GM21619 (cell line): ENCODE measurements around the gene ABCC6.
"Not testable (repeated sequence)": the region's sequence is repeated elsewhere in the genome, so short reads cannot be mapped to it uniquely, and the experiment has no call there.

ENCODE experiments used
- ATAC-seq: cut with Tn5 transposase; IDR thresholded peaks from one replicate; pipeline ENCODE4 v1.9.1; 2021; ENCODE audit not compliant: unreplicated experiment

ABCC6 gene

DNA sequence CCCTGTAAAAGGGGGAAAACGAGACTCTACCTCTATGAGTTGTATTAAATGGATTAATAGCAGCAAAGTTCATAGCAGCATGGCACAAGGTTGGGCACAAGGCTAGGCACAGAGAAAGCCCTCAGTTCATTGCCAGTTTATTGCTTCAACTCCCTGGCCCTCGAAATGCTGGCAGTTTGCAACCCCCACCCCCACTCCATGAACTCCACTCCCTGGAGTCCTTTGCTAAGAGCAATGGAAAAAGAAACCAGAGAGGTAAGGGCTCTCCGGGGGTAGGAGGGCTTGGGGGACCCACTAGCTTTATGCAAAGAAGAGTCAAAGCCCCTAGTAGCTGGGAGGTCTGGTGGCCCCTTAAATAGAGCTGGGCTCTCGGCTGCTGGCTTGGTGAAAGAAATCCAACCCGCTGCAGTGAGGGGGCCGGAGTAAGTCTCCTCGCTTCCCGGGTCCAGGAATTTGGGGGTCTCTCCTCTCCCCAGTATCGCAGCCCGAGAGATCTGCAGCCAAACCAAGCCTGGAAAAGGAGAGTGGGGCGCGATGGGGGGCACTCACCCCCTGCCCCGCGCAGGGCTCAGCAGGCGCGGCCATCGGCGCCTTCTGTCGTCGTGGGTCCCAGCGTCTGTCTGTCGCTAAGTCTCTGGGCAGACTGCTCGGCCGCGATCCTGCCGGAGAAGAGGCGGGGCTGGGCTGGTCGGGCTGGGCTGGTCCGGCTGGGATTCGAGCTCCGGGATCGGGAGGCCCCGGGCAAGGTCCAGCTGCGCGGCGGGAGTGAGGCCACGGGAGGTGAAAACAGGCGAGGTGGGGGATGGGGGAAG lies at the start of gene ABCC6:
TSS of gene ABCC6 (minus strand) at position 645 of the 812 bp plus-strand sequence. CDS start at position 585, 60 bp downstream.
- ATAC-seq, result not testable (repeated sequence)

DNA sequence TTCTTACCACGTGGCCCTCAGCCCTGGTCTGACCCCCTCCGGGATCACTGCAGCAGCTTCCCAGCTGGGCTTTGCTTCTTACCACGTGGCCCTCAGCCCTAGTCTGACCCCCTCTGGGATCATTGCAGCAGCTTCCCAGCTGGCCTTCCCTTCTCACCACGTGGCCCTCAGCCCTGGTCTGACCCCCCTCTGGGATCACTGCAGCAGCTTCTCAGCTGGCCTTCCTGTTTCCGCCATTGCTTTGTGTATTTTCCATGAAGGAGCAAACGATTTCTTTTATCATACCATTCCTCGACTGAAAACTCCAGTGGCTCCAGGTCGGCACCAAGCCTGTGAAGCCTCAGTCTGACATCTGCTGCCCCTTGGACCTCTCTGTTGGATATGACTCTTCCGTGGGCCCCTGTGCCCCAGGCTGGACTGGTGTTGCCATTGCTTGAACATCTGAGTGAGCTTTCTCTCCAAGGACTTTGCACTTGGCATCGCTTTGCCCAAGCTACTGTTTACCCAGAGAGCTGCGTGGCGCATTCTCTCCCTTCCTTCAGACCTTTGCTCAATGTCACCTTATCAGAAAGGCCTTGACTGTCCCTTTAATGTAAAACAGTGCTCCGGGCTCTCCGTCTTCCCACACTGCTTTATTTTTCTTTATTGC lies 49.4 kb upstream of the ABCC6 start:
- ATAC-seq, result not testable (repeated sequence)

DNA sequence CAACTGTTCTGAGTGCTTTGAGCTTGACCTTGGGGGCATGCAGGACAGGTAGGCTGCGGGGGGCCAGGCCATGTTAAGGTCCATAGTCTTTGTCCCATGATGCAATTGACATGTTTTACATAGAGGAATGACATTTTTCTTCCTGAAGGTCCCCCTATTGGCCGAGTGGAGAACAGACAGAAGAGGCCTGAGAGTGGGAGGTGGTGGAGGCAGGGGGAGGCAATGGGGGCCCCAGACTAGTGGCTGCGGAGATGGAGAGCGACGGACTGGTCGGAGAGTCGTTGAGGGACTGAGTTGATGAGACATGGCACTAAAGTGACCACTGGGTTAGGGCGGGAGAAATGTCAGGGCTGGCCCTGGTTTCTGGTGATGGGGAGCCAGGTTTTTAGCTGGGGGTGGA lies 48.4 kb upstream of the ABCC6 start:
- ATAC-seq, result not testable (repeated sequence)

- not testable (repeated sequence) for ATAC-seq
Observed at GRCh38 chr16:16268185-16268808, 45.0 kb upstream of the ABCC6 start.

DNA sequence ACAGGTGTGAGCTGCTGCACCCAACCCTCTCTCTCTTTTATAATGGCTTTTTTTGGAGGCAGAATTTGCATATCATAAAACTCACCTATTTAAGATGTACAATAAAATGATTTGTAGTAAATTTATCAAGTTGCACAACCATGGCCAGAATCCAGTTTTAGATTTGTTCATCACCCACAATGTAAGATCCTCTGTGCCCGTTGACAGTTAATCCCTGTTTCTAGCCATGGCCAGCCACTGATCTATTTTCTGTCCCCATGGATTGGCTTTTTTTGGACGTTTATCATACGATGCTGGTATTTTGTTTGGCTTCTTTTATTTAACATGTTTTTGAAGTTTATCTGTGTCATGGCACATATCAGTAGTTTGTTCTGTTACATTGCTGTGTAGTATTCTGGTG lies 44.4 kb upstream of the ABCC6 start:
- ATAC-seq, result not testable (repeated sequence)

DNA sequence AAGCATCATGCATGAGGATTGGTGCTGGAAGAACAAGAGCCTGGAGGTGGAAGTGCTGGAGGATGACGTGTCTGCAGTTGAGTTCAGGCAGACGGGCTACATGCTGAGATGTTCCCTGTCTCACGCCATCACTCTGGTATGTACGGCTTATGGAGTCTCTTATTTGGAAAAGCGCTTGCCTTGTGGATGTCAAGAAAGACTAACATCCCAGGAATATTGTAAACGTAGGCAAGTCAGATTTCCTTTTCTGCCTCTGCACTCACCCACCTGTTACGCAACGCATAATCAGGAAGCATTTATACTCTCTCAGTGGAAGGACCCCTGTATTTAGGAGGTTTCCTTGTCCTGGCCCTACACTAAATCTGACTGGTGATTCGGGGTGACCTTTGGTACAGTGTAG lies 41.8 kb upstream of the ABCC6 start:
- ATAC-seq, result not testable (repeated sequence)

DNA sequence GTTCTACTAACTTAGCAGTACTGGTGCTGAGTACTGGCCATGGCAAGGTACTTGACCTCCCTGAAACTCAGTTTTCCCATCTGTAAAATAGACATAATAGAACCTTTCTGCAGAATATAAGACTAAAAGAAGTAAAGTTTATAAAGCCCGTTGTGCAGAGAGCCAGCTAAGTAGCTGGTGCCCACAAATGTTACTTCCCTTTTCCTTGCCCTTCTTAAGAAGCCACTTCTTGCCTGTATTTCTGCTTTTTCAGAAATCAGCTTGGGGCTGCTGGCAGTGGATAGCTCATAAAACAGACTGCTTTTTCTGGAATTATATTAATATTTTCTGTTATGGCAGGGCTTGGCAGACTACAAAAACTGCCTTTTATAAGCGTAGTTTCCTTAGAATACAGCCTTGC lies 40.7 kb upstream of the ABCC6 start:
- ATAC-seq, result not testable (repeated sequence)

- not testable (repeated sequence) for ATAC-seq
Observed at GRCh38 chr16:16262954-16263555, 39.8 kb upstream of the ABCC6 start.

DNA sequence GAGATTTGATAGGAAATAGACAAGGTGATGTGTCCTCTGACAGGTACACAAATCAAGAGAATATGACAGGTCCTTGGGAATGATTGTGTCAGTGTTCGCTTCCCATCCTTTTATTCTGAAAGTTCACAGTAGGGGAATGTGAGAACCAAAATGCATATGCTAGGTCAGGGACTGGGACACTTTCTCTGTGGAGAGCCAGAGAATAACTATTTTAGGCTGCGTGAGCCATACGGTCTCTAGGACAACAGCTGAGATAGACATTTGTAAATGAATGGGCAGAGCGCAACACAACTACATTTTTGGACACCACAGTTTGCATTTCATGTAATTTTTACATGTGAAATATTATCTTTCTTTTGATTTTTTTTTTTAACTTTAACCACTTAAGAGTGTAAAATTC lies 36.7 kb upstream of the ABCC6 start:
- ATAC-seq, result not testable (repeated sequence)

- not testable (repeated sequence) for ATAC-seq
Observed at GRCh38 chr16:16258822-16259221, 35.5 kb upstream of the ABCC6 start.

GRCh38 chr16:16257301-16257923 lies 34.1 kb upstream of the ABCC6 start:
- not testable (repeated sequence) for ATAC-seq

GRCh38 chr16:16252377-16252776 lies 29.1 kb upstream of the ABCC6 start:
- not testable (repeated sequence) for ATAC-seq

GRCh38 chr16:16249621-16250330 lies 26.5 kb upstream of the ABCC6 start:
- not testable (repeated sequence) for ATAC-seq

DNA sequence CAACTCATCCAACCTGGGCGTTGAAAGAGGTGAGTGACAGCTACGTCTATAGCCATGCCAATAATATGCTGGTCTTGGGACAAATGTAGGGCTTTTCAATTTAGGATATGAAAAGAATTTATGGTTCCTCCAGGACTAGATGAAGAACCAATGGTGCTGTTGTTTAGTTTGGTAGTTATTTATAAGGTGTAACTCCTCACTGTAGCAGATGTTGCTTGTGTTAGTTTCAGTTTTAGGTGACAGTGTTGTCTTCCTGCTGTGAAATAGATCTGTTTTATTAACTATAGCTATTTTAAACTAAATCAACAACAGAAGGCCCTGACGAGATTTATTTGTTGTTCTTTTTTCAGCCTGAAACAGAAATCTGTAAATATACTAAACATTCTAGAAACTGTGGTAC lies 24.1 kb upstream of the ABCC6 start:
- ATAC-seq, result not testable (repeated sequence)

DNA sequence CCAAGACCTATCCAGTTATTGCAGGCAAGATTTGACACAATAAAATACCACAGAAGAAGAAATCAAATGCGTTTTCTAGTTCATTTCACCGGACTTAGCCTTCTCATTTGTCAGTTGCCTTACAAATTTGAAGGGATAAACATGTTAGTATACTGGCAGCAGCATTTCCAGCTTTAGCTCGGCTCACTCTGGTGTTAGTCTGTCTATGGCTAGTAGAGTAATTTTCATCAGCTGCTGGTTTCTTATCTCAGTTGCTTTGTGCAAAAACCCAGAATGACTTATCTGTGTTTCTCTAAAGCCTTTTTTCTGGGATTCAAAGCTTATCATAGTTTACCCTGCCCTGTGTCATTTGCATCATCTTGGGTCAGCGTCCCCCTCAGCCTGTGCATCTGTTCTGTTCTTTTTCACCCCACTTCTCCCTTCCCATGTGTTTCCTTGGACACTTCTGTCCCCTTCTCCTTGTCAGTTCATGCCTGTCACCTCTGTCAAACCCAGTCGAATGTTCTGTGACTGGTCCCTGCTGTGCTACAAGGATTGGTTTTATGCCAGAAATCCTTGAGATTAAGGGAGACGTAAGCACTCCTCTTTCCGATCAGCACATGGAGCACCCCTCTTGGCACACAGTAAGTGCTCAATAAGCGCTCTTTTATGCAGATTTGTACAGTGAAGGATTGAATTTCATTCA lies 23.4 kb upstream of the ABCC6 start:
- ATAC-seq, result not testable (repeated sequence)

- not testable (repeated sequence) for ATAC-seq
Observed at GRCh38 chr16:16243886-16244285, 20.6 kb upstream of the ABCC6 start.

GRCh38 chr16:16240667-16241066 lies 17.4 kb upstream of the ABCC6 start:
- ATAC-seq, result not testable (repeated sequence)

DNA sequence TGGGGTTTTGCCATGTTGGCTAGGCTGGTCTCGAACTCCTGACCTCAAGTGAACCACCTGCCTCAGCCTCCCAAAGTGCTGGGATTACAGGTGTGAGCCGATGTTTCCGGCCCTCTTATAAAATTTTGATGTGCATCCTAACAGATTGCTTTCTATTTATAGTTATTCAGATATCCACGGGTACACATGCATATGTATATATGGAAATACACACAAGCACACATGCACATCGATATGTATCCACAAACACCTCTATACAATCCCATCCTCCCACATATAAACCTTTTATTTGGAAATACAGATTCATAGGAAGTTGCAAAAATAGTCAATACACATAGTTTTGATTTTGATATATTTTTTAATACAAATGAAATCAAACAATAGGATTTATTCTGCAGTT lies 14.4 kb upstream of the ABCC6 start:
- not testable (repeated sequence) for ATAC-seq

- not testable (repeated sequence) for ATAC-seq
Observed at GRCh38 chr16:16237071-16237470, 13.8 kb upstream of the ABCC6 start.

DNA sequence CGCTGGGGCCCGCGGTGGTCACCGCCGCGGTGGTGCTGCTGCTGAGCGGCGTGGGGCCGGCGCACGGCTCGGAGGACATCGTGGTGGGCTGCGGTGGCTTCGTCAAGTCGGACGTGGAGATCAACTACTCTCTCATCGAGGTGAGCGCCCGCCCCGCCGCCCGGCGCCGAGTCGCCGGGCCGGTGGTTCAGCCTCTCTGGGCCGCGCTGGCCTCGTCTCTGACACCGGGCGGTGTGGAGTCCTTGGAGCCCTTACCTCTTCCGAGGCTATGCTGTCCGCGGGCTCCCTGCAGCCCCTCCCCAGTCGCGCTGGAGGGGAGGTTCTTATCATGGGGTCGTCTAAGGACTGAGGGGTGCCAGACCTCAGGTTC lies 9.4 kb upstream of the ABCC6 start:
- peak; percentile 39 for ATAC-seq
